GM12892 (cell line): ENCODE results near the gene HSPB2.

Experiments used
- POLR2A ChIP-seq: IDR thresholded peaks from 2 replicates; pipeline ENCODE4 v1.6.1; 2011; ENCODE audit warnings: low read depth, low read length, control low read depth
- POLR2AphosphoS5 ChIP-seq: IDR thresholded peaks from 2 replicates; pipeline ENCODE4 v1.6.1; 2011; ENCODE audit warnings: low read depth, low read length, control low read depth
- TAF1 ChIP-seq: IDR thresholded peaks from 2 replicates; pipeline ENCODE4 v1.6.1; 2011; ENCODE audit warnings: low read depth, mild to moderate bottlenecking, control low read depth, low read length, borderline replicate concordance

GRCh38 chr11:111886032-111886431 is 26.5 kb upstream of the HSPB2 start:
- TF ChIP-seq POLR2A (no peak), POLR2AphosphoS5 (no peak), TAF1 (no peak)
